ENCODE measurements around the gene ALPL. TPM values are rescaled to one million over a fixed set of nuclear protein-coding genes. Genes with fewer than 3 reads are reported as not detected.

ALPL gene
- total RNA-seq, 1 experiment from 2014 or later, result 4.8 TPM

DNA sequence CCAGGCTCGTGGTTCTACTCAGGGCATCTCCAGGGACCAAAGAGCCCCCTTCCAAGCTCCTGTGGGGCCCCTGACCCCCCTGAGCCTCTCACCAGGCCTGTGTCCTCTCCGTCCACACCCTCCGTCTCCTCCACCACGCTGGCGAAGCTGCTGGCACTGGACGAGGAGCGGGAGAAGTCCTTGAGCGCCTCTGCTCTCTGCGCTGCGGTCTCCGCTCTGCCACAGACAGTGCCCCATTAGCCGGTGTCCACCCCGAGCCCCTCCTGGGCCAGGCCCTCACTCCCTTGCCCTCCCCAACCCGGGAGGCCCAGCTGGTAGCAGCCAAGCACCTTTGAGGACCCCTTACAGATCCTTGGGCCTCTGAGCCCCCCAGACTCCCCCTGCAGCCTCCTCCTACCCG lies 90.2 kb downstream of the ALPL start:
- H3K9me3 ChIP-seq (ENCODE audit: low read depth, low read length, poor library complexity, severe bottlenecking), result no peaks in the 10 kb centered on the region
- BruUV-seq (replicated peaks), result no TSS peak
- H3K4me1 ChIP-seq (ENCODE audit: insufficient read depth, low read length, poor library complexity, severe bottlenecking), result no peaks in the 10 kb centered on the region
- POLR2A ChIA-PET (ENCODE audit: low non-redundant PET), result no interaction called here
- intact Hi-C loops (cut with micrococcal nuclease; ENCODE audit: unreplicated experiment), result loop anchor here (5.0 to 10.0 kb wide), 2 partner anchors 92 to 345 kb away; partner anchors contain the start of gene ALPL
- no peaks in the 10 kb centered on the region for H3K27me3 ChIP-seq (replicated peaks; ENCODE audit: insufficient read depth, low read depth, low read length, poor library complexity)
- no peaks in the 10 kb centered on the region for H3K36me3 ChIP-seq (ENCODE audit: insufficient read depth, low read length, poor library complexity, severe bottlenecking)
- H3K4me3 ChIP-seq (ENCODE audit: low read depth, low read length, poor library complexity, severe bottlenecking), result no peak overlapping the region
- DNase-seq (ENCODE audit: low spot score), result no peak
- H3K27ac ChIP-seq (ENCODE audit: low read depth, low read length, poor library complexity, severe bottlenecking), result no peak overlapping the region
- no peak for TF ChIP-seq EZH2 (IDR thresholded peaks at IDR 0.05; ENCODE audit: borderline replicate concordance, low read depth, low read length, poor library complexity, severe bottlenecking)
- TF ChIP-seq, protein P1, sequence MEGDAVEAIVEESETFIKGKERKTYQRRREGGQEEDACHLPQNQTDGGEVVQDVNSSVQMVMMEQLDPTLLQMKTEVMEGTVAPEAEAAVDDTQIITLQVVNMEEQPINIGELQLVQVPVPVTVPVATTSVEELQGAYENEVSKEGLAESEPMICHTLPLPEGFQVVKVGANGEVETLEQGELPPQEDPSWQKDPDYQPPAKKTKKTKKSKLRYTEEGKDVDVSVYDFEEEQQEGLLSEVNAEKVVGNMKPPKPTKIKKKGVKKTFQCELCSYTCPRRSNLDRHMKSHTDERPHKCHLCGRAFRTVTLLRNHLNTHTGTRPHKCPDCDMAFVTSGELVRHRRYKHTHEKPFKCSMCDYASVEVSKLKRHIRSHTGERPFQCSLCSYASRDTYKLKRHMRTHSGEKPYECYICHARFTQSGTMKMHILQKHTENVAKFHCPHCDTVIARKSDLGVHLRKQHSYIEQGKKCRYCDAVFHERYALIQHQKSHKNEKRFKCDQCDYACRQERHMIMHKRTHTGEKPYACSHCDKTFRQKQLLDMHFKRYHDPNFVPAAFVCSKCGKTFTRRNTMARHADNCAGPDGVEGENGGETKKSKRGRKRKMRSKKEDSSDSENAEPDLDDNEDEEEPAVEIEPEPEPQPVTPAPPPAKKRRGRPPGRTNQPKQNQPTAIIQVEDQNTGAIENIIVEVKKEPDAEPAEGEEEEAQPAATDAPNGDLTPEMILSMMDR (conservative IDR thresholded peaks at IDR 0.05; ENCODE audit: low read depth, low read length), result no peak
- CTCF ChIA-PET, result no interaction called here

DNA sequence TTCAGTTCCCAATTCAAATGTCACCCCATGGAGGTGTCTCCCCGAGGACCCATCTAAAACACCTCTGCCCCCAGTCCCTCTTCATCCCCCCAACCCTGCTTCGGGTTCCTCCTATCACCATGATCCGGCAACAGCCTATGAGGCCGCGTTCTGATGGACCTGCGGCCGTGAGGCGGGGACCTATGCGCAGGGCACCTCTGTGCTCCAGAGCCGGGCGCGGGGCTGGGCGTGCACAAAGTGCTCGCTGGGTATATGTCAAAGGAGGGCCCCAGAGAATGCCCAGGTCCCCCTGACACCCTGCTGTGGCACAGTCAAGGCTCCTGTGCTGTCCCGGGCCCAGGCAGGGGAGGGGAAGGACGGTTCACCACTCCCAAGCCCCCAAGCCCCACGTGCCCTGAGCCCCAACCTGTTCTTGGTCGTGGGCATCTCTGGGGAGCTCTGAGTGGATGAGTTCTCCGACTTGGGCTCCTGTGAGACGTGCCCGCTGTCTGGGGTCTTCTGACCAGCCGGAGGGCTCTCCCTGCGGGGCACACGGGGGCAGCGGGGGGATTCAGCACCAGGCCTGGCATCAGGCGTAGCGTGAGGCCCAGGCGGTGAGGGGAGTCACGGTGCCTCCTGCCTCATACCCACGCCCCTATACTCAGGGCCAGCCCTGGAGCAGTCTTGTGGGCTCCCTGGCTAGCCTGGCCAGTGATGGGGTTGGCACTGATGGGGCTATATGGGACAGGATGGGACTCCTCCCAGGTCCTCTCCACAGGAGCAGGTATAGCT lies 92.2 kb downstream of the ALPL start:
- ChIA-PET CTCF (no interaction called here), POLR2A (ENCODE audit: low non-redundant PET) (no interaction called here)
- Histone ChIP-seq H3K9me3 (ENCODE audit: low read depth, low read length, poor library complexity, severe bottlenecking) (no peaks in the 10 kb centered on the region), H3K4me3 (ENCODE audit: low read depth, low read length, poor library complexity, severe bottlenecking) (no peak overlapping the region), H3K27me3 (replicated peaks; ENCODE audit: insufficient read depth, low read depth, low read length, poor library complexity) (no peaks in the 10 kb centered on the region), H3K27ac (ENCODE audit: low read depth, low read length, poor library complexity, severe bottlenecking) (no peak overlapping the region), H3K36me3 (ENCODE audit: insufficient read depth, low read length, poor library complexity, severe bottlenecking) (no peaks in the 10 kb centered on the region), H3K4me1 (ENCODE audit: insufficient read depth, low read length, poor library complexity, severe bottlenecking) (no peaks in the 10 kb centered on the region)
- DNase-seq (ENCODE audit: low spot score), result no peak
- intact Hi-C loops (cut with micrococcal nuclease; ENCODE audit: unreplicated experiment), result no loop called here
- BruUV-seq (replicated peaks), result no TSS peak
- TF ChIP-seq, protein P1 (conservative IDR thresholded peaks at IDR 0.05; ENCODE audit: low read depth, low read length), result no peak
- no peak for TF ChIP-seq EZH2 (IDR thresholded peaks at IDR 0.05; ENCODE audit: borderline replicate concordance, low read depth, low read length, poor library complexity, severe bottlenecking)

DNA sequence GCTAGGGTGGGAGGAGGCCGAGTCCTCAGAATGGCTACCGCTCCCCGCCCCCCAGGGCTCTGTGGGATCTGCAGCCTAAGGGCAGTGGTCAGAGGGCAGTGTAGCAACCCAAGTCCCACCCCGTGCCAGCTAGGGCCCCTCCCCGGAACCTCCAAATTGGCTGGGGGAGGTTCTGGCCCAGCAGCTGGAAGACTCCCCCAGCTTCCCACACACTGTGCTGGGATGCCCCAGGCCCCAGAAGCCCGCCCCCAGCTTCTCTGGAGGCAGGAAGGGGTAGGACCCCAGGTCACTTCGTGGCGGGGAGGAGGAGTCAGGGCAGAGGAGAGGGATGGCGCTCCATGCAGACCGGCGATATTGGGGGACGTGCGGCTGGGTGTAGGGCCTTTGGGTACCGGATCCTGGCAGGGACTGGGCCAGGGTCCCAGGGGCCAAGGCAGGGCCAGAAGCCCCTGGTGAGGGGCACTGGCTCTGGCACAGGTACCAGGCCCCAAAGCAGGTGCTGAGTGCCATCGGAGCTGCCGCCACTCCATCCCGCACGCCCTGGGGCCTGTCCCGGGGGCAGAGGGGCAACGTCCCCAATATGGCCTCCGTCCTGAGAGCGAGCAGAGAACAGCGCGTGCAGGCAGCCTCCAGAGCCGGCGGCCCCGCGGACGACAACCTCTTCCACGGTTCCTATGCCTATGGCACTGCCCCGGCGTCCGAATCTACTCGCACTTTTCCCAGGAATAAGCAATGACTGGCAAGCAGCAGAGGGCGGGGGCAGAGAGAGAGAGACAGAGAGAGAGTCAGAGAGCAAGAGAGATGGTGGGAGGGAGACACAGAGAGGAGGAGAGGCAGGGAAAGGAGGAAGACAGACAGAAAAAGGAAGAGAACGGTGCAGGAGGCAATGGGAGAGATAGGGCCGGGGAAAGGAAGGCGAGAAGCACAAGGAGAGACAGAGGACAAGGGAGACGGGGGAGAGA lies 94.2 kb downstream of the ALPL start:
- intact Hi-C loops (cut with micrococcal nuclease; ENCODE audit: unreplicated experiment), result no loop called here
- Histone ChIP-seq H3K9me3 (ENCODE audit: low read depth, low read length, poor library complexity, severe bottlenecking) (no peaks in the 10 kb centered on the region), H3K27me3 (replicated peaks; ENCODE audit: insufficient read depth, low read depth, low read length, poor library complexity) (no peaks in the 10 kb centered on the region), H3K27ac (ENCODE audit: low read depth, low read length, poor library complexity, severe bottlenecking) (no peak overlapping the region), H3K36me3 (ENCODE audit: insufficient read depth, low read length, poor library complexity, severe bottlenecking) (no peaks in the 10 kb centered on the region), H3K4me3 (ENCODE audit: low read depth, low read length, poor library complexity, severe bottlenecking) (no peak overlapping the region), H3K4me1 (ENCODE audit: insufficient read depth, low read length, poor library complexity, severe bottlenecking) (no peaks in the 10 kb centered on the region)
- CTCF ChIA-PET, result no interaction called here
- no peak for DNase-seq (ENCODE audit: low spot score)
- BruUV-seq (replicated peaks), result no TSS peak
- TF ChIP-seq, protein P1 (conservative IDR thresholded peaks at IDR 0.05; ENCODE audit: low read depth, low read length), result no peak
- TF ChIP-seq EZH2 (IDR thresholded peaks at IDR 0.05; ENCODE audit: borderline replicate concordance, low read depth, low read length, poor library complexity, severe bottlenecking), result no peak
- POLR2A ChIA-PET (ENCODE audit: low non-redundant PET), result no interaction called here
